Liver (tissue), 3 donors: ENCODE results near the gene JAKMIP3.

Experiments
- ATF3 ChIP-seq: IDR thresholded peaks from 2 replicates; pipeline ENCODE4 v1.6.1; 2016; ENCODE audit warnings: antibody characterized with exemption
- CTCF ChIP-seq: fragments of 150-350 bp; IDR thresholded peaks from 2 replicates; pipeline ENCODE4 v1.5.1; 2017; ENCODE audit warnings: improper control_type of control experiment, low read depth, low read length; ENCODE audit not compliant: missing input control
- FOXA2 ChIP-seq: IDR thresholded peaks from 2 replicates; pipeline ENCODE4 v1.6.1; 2016; ENCODE audit warnings: antibody characterized with exemption
- JUND ChIP-seq, 2 donors: IDR thresholded peaks; 2 replicates each; pipeline ENCODE4 v1.6.1; 2016; ENCODE audit warnings: antibody characterized with exemption in 2 of 2
- MAX ChIP-seq: IDR thresholded peaks from 2 replicates; pipeline ENCODE4 v1.6.1; 2016; ENCODE audit warnings: antibody characterized with exemption
- NR2F2 ChIP-seq: IDR thresholded peaks from 2 replicates; pipeline ENCODE4 v1.6.1; 2016; ENCODE audit warnings: antibody characterized with exemption
- RAD21 ChIP-seq, 2 donors: IDR thresholded peaks; 2 replicates each; pipeline ENCODE4 v1.6.1; 2016; ENCODE audit warnings: antibody characterized with exemption in 2 of 2, mild to moderate bottlenecking in 2 of 2
- REST ChIP-seq: IDR thresholded peaks from 2 replicates; pipeline ENCODE4 v1.6.1; 2016; ENCODE audit warnings: antibody characterized with exemption, mild to moderate bottlenecking
- RXRA ChIP-seq, 2 donors: IDR thresholded peaks; 2 replicates each; pipeline ENCODE4 v1.6.1; 2017 to 2018; ENCODE audit warnings: antibody characterized with exemption in 2 of 2, mild to moderate bottlenecking in 1 of 2
- SP1 ChIP-seq: IDR thresholded peaks from 2 replicates; pipeline ENCODE4 v1.6.1; 2018; ENCODE audit warnings: antibody characterized with exemption, mild to moderate bottlenecking
- TAF1 ChIP-seq: conservative IDR thresholded peaks from 2 replicates; pipeline ENCODE4 v1.6.1; 2016; ENCODE audit warnings: antibody characterized with exemption, mild to moderate bottlenecking
- YY1 ChIP-seq: IDR thresholded peaks from 2 replicates; pipeline ENCODE4 v1.6.1; 2016; ENCODE audit warnings: antibody characterized with exemption, mild to moderate bottlenecking
- donor health status: healthy.
- donor health status: healthy.

GRCh38 chr10:132094581-132095234 lies 29.0 kb downstream of the JAKMIP3 start:
- TF ChIP-seq CTCF: no peak
- TF ChIP-seq RXRA (IDR thresholded peaks at IDR 0.05): no peak
- no peak for TF ChIP-seq JUND (IDR thresholded peaks at IDR 0.05)
- no peak for TF ChIP-seq REST
- TF ChIP-seq SP1: no peak
- no peak for TF ChIP-seq YY1
- no peak for TF ChIP-seq NR2F2
- TF ChIP-seq MAX: no peak
- no peak for TF ChIP-seq TAF1
- TF ChIP-seq FOXA2: no peak
- TF ChIP-seq RAD21 (IDR thresholded peaks at IDR 0.05): no peak
- no peak for TF ChIP-seq ATF3
